Panc1 (cell line): ENCODE results near the gene TBC1D8B.

Experiments
- POLR2AphosphoS5 ChIP-seq: IDR thresholded peaks from 2 replicates; pipeline ENCODE4 v1.6.1; 2012; ENCODE audit warnings: mild to moderate bottlenecking, low read depth, low read length, moderate library complexity
- TCF7L2 ChIP-seq: IDR thresholded peaks from 2 replicates; pipeline ENCODE4 v1.6.1; 2011; ENCODE audit warnings: mild to moderate bottlenecking, low read depth, low read length, inconsistent platforms
- TF ChIP-seq, protein P1 (sequence below): fragments of 450-650 bp; IDR thresholded peaks from 2 replicates; pipeline ENCODE4 v1.5.1; 2017; ENCODE audit warnings: mild to moderate bottlenecking

DNA sequence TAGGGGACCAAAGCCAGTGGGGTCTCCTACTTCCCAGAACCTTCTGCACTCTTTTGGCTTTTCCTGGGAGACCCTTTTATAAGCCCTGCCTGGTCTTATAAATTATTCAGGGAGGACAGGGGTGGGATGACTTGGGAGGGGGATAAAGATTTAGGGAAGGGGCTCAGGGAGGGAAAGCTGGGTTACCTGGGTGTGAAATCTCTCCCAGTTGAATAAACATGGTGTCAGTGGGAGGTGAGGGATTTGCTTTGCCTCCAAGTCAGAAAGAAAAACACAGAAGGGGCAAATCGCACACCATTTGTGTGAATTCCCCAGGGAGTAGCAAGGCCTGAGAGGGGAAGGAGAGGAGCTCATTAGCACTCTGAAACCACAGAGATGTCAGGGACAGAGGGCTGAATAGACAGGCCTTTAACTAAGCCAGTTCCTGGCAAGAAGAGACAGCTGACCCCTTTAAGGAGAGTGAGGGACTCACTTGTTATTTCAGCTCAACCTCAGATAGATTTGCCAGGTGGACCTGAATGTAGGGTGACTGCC lies 100.9 kb downstream of the TBC1D8B start, which contains the start of gene RIPPLY1:
- TF ChIP-seq, protein P1, sequence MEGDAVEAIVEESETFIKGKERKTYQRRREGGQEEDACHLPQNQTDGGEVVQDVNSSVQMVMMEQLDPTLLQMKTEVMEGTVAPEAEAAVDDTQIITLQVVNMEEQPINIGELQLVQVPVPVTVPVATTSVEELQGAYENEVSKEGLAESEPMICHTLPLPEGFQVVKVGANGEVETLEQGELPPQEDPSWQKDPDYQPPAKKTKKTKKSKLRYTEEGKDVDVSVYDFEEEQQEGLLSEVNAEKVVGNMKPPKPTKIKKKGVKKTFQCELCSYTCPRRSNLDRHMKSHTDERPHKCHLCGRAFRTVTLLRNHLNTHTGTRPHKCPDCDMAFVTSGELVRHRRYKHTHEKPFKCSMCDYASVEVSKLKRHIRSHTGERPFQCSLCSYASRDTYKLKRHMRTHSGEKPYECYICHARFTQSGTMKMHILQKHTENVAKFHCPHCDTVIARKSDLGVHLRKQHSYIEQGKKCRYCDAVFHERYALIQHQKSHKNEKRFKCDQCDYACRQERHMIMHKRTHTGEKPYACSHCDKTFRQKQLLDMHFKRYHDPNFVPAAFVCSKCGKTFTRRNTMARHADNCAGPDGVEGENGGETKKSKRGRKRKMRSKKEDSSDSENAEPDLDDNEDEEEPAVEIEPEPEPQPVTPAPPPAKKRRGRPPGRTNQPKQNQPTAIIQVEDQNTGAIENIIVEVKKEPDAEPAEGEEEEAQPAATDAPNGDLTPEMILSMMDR, result no peak
- TF ChIP-seq TCF7L2, result no peak
- no peak for TF ChIP-seq POLR2AphosphoS5
